A673 (cell line): ENCODE data around the gene GUCA1A.

Experiments used
- EZH2 ChIP-seq: fragments of 200-600 bp; sonication (generic); IDR thresholded peaks from 2 replicates; pipeline ENCODE4 v1.6.1; 2017; ENCODE audit warnings: borderline replicate concordance, low read depth, mild to moderate bottlenecking, mixed read lengths, antibody characterized with exemption, low read length; ENCODE audit not compliant: poor library complexity, severe bottlenecking
- TF ChIP-seq, protein P1 (sequence below): fragments of 300-800, 200-600 bp; sonication (generic); conservative IDR thresholded peaks from 2 replicates; pipeline ENCODE4 v1.5.1; 2017; ENCODE audit warnings: low read depth, mild to moderate bottlenecking, antibody characterized with exemption, low read length, moderate library complexity, mixed read lengths

DNA sequence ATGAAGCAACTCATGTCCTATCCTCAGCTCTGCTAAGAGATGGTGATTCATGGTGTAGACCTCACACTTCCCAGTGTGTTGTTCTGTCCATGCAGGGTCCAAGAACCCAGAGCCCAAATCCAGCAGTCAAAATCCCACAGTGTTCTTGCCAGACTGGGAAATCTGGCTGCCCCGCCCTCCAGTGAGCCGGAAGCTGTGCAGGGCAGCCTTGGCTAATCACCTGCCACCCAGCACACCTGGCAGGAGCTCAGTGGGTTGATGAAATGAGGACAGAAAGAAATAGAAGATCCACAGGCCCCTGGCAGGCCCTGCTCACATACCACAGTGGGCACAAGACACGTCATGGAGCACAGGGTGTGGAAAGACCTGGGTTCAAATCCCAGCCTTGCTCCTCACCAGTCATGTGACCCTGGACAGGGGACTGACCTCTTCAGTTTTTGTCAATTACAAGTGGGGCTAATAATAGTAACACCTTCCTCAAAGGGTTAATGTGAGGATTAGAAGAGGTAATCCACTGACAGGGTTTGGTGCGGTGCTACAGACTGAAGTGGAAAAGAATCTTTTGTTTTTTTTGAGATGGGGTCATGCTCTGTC is 13.6 kb upstream of the GUCA1A start:
- TF ChIP-seq, protein P1, sequence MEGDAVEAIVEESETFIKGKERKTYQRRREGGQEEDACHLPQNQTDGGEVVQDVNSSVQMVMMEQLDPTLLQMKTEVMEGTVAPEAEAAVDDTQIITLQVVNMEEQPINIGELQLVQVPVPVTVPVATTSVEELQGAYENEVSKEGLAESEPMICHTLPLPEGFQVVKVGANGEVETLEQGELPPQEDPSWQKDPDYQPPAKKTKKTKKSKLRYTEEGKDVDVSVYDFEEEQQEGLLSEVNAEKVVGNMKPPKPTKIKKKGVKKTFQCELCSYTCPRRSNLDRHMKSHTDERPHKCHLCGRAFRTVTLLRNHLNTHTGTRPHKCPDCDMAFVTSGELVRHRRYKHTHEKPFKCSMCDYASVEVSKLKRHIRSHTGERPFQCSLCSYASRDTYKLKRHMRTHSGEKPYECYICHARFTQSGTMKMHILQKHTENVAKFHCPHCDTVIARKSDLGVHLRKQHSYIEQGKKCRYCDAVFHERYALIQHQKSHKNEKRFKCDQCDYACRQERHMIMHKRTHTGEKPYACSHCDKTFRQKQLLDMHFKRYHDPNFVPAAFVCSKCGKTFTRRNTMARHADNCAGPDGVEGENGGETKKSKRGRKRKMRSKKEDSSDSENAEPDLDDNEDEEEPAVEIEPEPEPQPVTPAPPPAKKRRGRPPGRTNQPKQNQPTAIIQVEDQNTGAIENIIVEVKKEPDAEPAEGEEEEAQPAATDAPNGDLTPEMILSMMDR: no peak
- no peak for TF ChIP-seq EZH2
